Activated T-helper 1 cell treated with anti-CD3 and anti-CD28 coated beads, Interleukin-2, amount 50 U/mL, for 16 hours (primary cell): ENCODE data around the gene MIA.
"Not testable (repeated sequence)": the region's sequence is repeated elsewhere in the genome, so short reads cannot be mapped to it uniquely, and the experiment has no call there.

ENCODE experiments used
- DNase-seq, 2 donors: peaks; one replicate each; pipeline ENCODE4 v3.0.0-alpha.2; 2020; ENCODE audit warnings: low read depth in 1 of 2, low spot score in 1 of 2

The MIA gene

DNA sequence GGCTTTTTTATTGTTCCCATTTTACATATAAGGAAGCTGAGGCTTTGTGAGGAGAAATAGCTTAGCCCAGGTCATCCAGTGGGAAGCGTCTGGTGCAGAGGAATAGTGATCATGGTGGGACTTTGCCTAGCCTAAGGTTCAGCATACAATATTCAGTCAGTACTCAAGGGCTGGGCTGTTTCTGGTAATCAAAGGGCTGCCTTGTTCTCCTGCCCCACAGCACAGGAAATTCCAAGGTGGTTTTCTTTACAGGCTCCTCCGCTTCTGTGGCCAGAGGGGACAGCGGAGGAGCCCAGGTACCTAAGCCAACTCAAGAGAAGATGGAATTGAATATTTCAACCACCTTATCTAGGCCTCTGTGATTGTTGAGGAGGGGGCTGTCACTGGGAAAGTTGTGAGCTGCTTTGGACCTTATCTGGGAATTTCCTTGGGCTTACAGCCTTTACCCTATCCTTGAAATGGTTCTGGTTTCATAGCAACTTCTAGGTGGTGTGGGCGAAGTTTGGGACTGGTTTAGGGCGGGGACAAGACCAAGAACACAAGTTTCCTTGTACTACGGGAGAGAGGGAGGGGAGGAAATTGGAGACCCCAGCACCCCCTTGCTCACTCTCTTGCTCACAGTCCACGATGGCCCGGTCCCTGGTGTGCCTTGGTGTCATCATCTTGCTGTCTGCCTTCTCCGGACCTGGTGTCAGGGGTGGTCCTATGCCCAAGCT lies at the start of gene MIA:
Gene MIA, plus strand, starts transcription at position 606 of the 716 bp plus-strand sequence. Its CDS starts 22 bp downstream, at position 628.
- no peak for DNase-seq

DNA sequence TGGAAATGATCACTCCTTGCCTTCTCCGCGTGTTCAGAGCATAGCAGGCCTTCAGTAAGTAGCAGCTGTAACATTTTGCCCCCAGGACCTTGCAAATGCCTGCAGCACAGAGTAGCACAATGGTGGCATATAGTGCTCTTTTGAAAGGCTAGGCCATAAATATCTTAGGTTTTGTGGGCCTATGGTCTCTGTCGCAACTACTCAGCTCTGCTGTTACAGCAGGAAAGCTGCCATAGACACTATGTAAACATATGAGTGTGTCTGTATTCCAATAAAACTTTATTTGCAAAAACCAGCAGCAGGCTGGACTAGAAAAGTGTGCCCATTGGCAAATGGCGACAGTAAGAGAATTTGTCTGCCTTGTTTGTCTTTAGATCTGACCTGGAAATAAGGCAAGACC lies 49.0 kb upstream of the MIA start:
- no peak for DNase-seq

DNA sequence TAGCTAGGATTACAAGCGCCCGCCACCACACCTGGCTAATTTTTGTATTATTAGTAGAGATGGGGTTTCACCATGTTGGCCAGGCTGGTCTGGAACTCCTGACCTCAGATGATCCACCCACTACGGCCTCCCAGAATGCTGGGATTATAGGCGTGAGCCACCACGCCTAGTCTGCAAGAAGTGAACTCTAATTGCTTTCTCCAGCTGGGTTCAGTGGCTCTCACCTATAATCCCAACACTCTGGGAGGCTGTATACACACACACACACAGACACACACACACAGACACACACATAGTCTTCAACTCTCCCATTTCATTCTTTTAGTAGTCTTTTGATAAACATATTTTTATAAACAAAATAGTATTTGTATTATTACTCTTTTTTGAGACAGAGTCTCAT lies 45.3 kb upstream of the MIA start:
- DNase-seq = not testable (repeated sequence)

DNA sequence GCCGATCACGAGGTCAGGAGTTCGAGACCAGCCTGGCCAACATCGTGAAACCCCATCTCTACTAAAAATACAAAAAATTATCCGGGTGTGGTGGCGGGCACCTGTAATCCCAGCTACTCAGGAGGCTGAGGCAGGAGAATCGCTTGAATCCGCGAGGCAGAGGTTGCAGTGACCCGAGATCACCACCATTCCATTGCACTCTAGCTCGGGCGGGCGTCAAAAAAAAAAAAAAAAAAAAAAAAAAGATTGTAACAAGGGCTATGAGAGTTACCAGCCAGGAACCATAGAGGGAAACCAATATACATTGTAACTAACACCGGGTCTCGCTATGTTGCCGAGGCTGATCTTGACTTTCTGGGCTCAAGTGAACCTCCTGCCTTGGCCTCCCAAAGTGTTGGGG lies 43.0 kb upstream of the MIA start:
- DNase-seq = not testable (repeated sequence)

DNA sequence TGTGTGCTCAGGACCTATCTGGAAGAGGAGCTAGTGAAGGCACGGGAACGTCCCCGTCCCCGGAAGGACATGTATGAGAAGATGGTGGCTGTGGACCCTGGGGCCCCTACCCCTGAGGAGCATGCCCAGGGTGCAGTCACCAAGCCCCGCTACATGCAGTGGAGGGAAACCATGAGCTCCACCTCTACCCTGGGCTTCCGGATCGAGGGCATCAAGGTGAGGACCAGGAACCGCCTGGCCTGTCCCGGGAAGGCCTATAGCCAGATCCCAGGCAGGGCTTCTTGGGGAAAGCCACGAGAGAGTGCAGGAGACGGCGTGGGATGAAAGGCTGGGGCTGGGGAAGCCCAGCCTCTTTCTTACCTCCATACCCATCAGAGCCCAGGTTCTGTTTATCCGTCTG lies 42.2 kb upstream of the MIA start:
- no peak for DNase-seq

DNA sequence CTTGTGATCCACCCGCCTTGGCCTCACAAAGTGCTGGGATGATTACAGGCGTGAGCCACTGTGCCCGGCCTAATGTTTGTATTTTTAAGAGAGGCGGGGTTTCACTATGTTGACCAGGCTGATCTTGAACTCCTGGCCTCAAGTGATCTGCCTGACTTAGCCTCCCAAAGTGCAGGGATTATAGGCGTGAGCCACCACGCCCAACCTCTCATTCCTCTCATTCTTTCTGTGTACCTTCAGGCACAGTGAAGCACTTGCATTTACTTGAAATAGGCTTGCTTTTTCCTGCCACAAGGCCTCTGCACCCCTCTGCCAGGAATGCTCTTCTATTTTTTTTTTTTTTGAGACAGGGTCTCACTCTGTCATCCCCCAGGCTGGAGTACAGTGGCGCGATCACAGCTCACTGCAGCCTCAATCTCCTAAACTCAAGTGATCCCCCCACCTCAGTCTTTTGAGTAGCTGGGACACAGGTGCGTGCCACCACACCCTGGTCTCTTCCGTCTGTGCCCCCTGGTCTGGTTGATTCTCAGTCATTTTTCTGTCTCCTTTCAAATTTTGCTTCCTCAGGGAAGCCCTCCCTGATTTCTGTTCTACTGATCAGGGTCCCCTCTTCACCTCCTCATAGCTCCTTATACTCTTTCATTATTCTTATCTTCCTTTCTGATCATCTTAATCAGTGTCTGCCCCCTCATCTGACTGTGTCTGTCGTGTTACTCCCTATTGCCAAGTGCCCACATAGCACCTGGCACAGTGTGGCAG lies 40.1 kb upstream of the MIA start:
- no peak for DNase-seq

DNA sequence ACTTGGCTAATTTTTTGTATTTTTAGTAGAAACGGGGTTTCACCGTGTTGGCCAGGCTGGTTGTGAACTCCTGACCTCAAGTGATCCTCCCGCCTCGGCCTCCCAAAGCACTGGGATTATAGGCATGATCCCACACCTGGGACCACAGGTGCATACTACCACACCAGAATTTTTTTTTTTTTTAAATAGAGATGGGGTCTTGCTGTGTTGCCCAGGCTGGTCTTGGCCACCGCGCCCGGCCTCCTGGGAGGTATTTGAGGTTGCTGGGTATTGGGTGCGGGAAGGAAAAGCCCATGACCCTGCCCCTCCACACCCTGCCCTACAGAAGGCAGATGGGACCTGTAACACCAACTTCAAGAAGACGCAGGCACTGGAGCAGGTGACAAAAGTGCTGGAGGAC lies 38.7 kb upstream of the MIA start:
- no peak for DNase-seq

DNA sequence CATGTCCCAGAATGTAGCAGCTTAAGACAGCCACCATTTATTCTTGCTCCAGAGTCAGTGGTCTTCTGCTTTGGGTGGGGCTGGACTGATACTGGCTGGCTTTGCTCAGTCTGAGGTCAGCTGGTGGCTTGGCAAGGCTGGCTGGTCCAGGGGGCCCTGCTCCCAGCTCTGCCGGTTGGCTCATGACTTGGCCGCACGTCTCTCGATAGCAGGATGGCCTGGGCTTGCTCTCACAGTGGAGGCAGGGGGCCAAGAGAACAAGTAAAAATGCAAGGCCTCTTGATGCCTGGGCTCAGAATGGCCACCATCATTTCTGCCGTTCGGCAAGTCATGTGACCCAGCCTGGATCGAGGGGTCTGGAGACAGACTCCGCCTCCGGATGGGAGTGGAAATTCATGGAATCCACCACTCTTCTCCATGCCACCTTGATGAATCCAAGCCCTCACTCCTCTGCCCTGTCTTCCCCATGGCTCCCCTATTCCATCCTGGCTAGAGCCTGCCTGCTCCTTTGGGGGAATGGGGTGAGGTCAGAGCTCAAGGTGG lies 38.1 kb upstream of the MIA start:
- DNase-seq = no peak

DNA sequence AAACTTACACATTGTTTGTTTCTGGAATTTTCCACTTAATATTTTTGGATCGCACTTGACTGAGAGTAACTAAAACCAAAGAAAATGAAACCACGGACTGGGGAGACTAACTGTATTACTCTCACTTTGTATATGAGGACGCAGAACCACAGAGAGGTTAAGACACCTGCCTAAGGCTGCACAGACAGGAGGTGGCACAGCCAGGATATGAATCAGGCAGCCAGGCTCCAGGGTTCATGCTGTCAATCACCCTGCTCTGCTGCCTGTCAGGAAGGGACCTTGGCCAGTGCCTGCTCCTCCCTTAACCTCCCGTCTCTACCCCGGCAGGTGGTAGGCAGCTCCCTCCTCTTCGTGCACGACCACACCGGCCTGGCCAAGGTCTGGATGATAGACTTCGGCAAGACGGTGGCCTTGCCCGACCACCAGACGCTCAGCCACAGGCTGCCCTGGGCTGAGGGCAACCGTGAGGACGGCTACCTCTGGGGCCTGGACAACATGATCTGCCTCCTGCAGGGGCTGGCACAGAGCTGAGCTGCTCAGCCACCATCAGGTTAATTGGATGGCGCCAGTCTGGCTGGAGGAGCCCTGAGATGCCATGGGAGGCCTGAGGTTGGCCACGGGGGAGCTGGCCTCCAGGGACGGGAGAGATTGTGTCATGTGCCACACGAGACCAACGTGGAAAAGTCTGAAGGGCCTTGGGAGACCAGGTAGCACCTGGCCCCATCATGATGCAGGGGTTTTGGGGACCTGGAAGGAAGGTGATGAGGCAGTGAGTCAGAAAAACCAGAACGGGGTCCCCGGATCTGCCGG lies 36.1 kb upstream of the MIA start:
- DNase-seq = no peak

DNA sequence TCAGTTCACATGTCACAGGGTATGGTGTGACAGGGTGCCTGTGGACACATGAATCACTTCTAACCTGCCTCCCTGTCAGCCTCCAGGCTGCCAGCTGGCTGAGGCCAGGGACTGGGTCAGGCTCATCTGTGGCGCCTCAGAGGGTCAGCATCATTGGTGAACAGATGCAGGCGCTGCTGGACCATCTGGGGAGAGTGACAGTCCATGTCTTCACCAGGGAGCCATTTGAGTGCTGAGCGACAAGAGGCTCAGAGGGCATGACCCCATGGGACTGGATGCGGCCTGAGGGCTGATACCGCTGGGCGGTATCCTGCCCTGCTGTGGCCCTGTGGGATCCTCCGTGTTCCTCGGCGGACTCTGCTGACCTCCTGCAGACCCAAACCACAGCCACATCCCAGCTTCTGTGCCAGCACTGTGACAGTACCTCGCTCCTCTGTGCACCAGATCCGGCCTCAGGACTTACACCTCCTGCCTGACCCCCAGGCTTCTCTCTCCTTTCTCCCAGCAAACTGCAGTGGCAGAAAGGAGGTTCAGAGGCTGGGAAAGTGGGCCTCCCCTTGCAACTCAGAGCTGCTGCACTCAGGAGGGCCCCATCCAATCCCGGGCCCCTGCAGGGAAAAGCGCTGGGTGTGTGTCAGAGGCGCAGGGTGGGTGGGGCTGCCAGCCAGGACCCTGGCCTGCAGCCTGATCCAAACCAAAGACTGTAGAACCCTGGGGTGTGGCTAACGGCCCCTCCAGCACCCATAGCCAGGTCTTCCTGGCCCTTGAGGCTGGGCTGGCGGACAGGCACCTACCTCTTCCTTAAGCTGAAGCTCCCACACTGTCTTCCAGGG lies 35.2 kb upstream of the MIA start:
- no peak for DNase-seq

DNA sequence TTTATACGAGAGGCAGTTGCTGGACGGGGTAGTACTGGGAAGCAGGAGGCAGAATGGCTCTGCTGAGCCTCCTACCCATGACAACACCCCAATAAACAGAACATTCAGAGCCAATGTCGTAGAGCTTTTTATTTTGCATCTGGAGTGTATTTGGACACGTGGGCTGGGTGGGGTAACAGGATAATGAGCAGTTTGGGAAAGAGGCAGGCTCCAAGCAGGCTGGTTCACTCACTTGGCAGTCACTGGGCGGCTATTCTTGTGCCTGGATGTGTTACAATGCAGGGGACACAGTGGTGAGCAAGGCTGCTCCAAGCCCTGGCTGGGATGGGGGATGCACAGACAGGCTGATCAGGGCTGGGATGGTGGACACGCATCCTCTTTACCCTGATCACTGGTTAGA lies 34.6 kb upstream of the MIA start:
- DNase-seq = no peak

DNA sequence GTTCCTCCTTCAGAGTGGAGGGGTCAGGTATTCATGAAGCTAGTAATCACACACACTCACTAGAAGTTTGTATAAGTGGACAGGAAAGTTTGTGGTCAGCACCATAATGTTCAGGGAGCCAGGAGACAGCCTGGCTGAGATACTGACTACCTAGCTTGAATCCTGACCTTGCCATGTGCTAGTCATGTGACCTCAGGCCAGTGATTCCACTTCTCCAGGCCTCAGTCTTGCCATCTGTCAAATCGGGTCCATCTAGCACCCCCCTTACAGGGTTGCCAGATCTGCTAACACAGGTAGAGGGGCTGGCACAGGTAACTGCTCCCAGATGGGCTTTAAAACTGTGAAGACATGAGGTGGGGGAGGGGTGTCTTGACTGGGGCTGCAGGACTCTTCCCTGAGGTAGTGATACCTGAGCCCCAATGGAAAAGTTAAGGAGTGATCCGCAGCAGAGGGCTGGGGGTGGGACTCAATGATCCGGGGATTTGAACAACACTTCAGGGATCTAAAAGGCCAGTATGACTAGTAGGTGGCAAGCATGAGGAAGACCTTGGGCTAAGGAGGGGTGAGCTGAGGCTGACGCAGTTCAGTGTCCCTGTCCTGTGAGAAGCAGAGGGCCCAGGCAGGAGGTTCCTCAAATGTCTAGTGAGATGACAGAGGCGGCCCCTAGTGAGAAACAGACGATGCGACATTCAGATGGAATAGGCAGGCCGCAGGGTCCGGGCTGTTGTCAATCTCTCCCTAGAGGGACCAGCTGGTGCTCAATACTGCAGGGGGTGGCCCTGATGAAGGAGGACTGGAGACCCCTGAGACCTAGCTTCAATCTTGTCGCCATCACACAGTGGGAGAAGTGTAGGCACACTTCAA lies 33.6 kb upstream of the MIA start:
- no peak for DNase-seq

DNA sequence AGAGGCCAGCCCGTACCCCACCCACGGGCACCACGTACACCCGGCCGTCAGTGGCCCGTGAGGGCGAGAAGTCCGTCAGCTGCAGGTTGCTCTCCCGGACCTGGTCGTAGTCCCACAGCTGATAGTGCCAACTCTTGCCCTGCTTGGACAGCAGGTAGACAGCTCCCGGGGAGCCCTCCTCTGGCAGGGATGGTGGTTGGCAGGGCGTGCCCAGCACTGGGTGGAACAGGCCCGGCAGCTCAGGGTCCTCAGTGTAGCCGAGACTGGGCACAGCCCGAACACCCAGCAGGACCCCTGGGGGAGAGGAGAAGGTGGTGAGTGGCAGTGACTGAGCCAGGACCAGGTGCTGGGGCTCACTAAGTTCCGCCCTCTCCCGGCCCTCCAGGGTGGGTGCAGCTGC lies 32.8 kb upstream of the MIA start:
- no peak for DNase-seq

DNA sequence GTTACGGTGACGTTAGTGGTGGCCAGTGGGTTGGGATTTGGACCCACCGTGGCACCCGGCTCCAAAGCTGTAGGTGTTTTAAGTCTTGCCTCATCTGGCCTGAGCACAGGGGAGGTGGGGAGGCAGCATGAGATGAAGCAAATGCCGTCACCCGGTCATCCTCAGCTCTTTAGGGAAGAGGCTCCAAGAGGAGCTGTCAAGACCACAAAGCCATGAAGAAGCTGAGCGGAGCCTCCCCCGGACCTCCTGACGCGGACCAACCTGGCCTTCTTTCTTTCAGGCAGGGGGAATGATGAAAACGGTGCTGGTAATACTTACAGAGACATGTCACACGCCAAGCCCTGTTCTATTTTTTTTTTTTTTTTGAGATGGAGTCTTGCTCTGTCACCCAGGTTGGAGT lies 32.4 kb upstream of the MIA start:
- DNase-seq = no peak

DNA sequence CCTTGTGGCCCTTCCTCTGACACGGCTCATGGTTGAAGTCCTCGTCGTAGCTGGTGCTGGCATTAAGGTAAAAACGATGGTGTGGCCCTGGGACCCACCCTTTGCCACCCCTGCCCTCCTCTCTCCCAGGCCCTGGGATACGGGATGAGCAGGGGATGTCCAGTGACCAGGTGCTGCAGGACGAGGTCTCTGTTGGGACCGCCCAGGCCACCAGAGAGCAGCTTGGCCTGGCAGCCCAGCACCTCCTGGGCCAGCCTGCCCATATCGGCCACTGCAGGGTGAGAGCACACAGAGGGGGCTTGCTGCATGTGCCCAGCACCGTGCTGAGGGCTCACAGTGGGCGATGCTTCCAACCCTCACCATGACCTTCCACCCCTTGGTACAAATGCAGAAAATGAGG lies 31.4 kb upstream of the MIA start:
- DNase-seq = no peak

DNA sequence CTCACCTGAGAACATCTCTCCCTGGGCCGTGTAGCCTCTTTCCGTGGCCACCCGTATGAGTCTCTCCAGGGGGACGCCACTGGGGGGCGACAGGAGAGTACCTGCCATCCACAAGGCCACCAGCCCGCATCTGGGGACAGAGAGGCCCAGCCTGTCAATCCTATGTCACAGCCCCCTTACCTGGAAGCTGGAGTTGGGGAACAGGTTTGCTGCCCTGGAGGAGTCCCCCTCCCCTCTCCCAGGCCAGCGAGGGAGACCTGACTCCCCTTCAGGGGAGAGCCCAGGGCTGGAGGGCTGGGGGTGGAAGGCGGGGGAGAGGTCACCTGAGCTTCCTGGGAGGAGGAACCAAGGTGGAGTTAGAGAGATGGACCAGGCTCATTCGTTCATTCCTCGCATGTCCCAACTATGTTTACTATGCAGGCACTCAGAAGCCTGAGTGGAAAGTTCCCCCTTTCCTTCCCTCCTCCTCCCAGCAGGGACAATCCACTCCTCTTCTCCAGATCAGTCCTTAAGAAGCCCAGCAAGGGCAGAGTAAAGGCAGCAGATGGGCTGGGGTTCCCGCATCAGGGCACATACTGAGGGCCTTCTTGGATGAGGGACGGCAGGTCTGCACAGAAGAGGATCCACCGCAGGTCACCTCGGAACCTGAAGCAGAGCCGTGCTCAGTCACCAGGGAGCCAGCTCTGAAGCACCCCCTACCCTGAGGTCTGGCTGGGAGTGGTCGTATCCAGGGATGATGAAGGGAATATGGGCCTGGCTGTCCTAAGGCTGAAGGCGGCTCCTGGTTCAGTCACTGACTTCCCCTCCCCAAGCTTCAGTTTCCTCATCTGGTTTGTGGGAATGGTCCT lies 30.5 kb upstream of the MIA start:
- no peak for DNase-seq

DNA sequence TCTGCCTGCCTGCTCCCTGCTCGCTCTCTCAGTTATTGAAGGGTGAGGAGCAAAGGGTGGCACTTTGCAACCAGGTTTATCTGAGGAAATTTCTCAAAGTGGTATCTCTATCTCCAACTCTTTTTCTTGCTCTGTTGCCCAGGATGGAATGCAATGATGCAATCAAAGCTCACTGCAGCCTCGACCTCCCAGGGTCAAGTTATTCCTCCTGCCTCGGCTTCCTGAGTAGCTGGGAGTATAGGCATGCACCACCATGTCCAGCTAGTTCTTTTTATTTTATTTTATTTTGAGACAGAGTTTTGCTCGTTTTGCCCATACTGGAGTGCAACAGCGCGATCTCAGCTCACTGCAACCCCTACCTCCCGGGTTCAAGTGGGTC lies 29.9 kb upstream of the MIA start:
- DNase-seq = no peak

DNA sequence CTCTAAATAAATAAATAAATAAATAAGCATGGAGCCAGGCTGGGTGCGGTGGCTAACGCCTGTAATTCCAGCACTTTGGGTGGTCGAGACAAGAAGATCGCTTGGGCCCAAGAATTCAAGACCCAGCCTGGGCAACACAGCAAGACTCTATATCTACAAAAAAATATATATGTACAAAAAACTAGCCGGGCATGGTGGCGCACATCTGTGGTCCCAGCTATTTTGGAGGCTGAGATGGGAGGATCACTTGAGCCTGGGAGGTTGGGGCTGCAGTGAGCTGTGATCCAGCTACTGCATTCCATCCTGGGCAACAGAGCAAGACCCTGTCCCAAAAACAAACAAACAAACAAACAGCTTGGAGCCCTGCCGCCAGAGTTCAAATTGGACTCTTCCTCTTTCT lies 27.8 kb upstream of the MIA start:
- DNase-seq = no peak
